HG03575 (cell line): Measurements from ENCODE around the gene KRTAP17-1.

Experiments
- ATAC-seq: cut with Tn5 transposase; IDR thresholded peaks from one replicate; pipeline ENCODE4 v1.9.1; 2021; ENCODE audit not compliant: unreplicated experiment, insufficient number of reproducible peaks, low FRiP score; ENCODE audit errors: extremely low read depth

KRTAP17-1 gene

GRCh38 chr17:41334385-41335305 is 19.1 kb upstream of the KRTAP17-1 start:
- no peak for ATAC-seq

DNA sequence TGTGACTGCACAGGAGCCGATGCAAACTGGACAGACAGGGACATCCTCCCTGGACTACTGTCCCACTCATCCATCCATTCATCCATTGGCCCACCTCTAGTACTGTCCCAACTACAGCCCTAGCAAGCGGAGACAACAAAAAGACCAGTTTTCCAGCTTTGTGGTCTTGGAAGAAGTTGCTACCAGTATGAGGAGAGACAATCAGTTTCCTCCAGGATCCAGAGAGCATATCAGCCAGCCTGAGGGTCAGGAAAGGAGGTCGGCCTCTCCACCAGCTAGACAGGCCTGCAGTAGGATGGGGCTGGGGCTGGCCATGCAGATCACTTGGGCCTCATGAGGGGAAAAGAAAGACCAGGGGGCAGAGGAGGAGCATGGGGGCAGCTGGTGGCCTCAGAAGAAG is 18.3 kb upstream of the KRTAP17-1 start:
- no peak for ATAC-seq

- no peak for ATAC-seq
These were observed 17.6 kb upstream of the KRTAP17-1 start for GRCh38 chr17:41333098-41333497.

- ATAC-seq = no peak
These were observed 16.7 kb upstream of the KRTAP17-1 start for GRCh38 chr17:41332239-41332638.

- no peak for ATAC-seq
These were observed 16.1 kb upstream of the KRTAP17-1 start for GRCh38 chr17:41331606-41332005.

GRCh38 chr17:41329279-41329948 is 13.9 kb upstream of the KRTAP17-1 start:
- ATAC-seq = no peak

- ATAC-seq = no peak
These were observed 12.7 kb upstream of the KRTAP17-1 start for GRCh38 chr17:41328207-41328606.

DNA sequence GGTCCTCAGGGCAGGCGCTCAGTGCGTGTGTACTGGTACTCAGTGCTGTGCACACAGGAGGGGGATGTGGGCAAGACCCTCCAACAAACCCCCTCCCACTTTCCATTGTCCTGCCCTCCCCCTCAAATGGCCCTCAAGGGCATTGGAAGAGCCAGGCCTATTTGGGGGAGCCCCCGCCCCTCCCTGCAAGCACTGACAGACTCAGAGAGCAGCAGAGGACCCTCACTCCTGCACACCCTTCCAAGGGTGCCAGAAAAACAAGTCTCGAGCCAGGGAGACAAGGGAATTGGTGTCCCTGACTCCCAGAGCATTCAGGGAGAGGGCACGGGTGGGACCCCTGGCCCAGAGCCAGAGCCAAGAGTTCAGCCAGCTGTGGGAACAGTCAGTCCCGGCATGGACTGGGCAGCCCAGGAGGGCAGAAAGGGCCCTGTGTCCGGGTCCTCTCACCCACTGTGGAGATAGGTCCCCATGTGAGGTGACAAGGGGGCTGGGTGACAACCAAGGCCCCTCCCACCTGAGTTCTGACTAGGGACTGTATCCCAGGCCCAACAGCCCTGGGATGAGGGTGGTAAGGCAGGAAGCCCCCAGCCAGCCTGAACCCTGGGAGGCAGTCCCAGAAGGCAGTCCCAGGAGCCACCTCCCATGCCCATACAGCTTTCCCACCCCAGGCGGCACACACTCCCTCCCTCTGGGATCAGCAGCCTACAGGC is 12.1 kb upstream of the KRTAP17-1 start:
- ATAC-seq = no peak

GRCh38 chr17:41326173-41327145 is 10.9 kb upstream of the KRTAP17-1 start:
- ATAC-seq = no peak

GRCh38 chr17:41325611-41326010 is 10.1 kb upstream of the KRTAP17-1 start:
- ATAC-seq = no peak

DNA sequence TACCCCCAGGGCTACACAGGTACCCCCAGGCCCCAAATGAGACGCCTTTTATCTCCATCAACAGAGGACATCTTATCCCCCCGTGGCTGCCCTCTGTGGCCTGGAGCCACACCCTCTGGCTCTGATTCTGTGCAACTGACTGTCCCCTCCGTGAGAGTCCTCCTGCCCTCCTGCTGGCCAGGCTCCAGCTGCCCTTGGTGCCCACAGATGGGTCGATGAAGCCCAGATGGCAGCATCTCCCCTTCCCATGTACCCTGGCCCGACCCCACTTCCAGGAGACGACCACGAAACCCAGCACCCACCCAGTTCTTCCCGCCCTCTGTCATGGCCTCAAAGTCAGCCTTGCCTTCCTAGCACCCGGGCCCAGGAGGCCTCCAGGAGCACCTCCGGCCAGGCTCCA is 9.6 kb upstream of the KRTAP17-1 start:
- ATAC-seq = no peak

DNA sequence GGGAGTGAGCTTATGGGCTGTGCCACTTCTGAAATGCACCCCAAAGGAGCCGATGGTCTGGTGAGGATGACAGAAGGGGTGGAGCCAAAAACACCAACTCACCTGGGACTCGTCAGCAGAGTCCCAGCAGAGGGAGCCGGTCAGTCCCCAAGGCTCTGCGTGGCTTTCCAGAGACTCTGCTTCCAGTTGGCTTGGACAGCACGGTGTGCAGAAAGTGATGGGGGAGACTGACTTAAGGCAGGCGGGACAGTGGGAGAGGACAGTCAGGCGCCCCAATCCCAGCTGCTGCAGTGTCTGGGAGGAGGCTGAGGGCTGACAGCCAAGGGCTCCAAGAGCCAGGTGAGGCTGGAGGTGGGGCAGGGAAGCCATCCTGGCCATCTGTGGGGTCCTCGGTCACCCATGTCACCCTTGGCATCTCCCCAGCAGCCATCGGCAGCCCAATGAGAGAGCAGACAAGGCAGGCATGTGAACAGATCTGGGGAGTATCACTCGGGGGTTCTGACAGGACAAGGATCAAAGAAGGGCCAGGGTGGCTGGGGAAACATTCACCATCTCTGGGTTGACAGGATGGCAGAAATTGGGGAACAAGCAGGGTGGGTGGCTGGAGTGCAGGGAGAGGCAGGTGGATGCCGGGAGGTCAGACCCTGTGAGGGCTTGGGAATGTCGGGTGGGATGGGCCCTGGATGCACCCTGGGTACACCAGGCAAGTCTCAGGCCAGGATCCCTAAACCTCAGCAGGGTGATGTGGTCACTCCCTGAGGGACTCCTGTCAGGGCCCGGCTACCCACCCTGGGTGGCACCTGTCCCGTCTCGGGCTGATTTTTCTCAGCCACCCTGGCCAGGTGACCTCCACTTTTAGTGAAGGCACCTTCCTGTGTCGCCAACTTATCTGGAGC is 8.9 kb upstream of the KRTAP17-1 start:
- ATAC-seq = no peak

- no peak for ATAC-seq
These were observed 7.7 kb upstream of the KRTAP17-1 start for GRCh38 chr17:41322903-41323895.

DNA sequence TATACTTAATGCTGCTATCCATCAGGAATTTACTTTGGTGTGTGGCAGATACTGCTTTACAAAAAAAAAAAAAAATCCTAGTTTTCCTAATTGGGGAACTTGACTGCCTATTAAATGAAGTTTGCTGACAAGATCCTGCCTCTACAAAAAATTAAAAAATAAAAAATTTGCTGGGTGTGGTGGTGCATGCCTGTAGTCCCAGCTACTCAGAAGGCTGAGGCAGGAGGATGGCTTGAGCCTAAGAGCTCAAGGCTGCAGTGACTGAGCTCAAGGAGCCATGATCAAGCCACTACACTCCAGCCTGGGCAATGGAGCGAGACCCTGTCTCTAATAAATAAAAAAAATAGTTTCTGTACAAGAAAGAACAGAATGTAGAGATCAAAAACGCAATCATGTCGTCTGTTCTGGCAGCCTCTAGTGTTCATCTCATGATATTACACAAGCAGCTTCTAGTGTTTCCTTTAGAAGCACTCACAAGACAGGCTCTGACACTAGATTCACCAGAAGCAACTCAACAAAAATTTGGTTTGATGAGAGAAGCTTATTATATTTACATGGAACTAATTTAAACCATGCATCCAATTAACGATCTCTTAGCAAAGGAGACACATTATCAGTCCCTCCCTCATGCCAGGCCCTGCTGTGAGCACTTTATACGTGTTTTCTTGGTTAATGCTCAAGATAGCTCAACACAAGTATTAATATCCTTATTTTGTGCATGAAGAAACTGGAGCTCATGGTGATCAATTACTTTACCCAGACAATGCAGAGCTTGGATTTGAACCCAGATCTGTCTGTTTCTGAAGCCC is 6.8 kb upstream of the KRTAP17-1 start:
- ATAC-seq = no peak

- no peak for ATAC-seq
These were observed 2.7 kb upstream of the KRTAP17-1 start for GRCh38 chr17:41318231-41318630.
